Ascending aorta (tissue), 2 donors: ENCODE measurements around the gene PIP5K1B. TPM values are rescaled to one million over a fixed set of nuclear protein-coding genes. Genes with fewer than 3 reads are reported as not detected.

Source experiments
- DNase-seq, 2 donors: peaks; one replicate each; pipeline ENCODE4 v3.0.0-alpha.2; 2019; ENCODE audit warnings: low spot score in 2 of 2
- H3K27ac ChIP-seq, 2 donors: fragments of 200-600 bp; sonication (generic); one replicate each; pipeline ENCODE4 v1.5.1; 2016 to 2017; ENCODE audit warnings: mild to moderate bottlenecking in 1 of 2
- H3K27me3 ChIP-seq: fragments of 200-600 bp; sonication (generic); one replicate; pipeline ENCODE4 v1.5.1; 2017
- H3K36me3 ChIP-seq, 2 donors: fragments of 200-600 bp; sonication (generic); one replicate each; pipeline ENCODE4 v1.5.1; 2016
- H3K4me1 ChIP-seq, 2 donors: fragments of 200-600 bp; sonication (generic); one replicate each; pipeline ENCODE4 v1.5.1; 2016 to 2017; ENCODE audit warnings: mild to moderate bottlenecking in 1 of 2
- H3K4me3 ChIP-seq, 2 donors: fragments of 200-600 bp; sonication (generic); one replicate each; pipeline ENCODE4 v1.5.1; 2016 to 2017; ENCODE audit warnings: mild to moderate bottlenecking in 1 of 2
- H3K9me3 ChIP-seq, 2 donors: fragments of 200-600 bp; sonication (generic); one replicate each; pipeline ENCODE4 v1.5.1; 2016
- CTCF ChIP-seq, 3 experiments: fragments of 200-600 bp in 2 of 3; fragments of 450-650 bp in 1 of 3; sonication (generic) in 2 of 3; IDR thresholded peaks; one replicate each; pipeline ENCODE4 v1.5.1; 2016 to 2019; ENCODE audit warnings: antibody characterized with exemption in 3 of 3, mild to moderate bottlenecking in 1 of 3, moderate library complexity in 1 of 3
- intact Hi-C: fragments of 100-400 bp; cut with DNase I; formaldehyde crosslinking; loops from one replicate; pipeline ENCODE4 v1.15.1; 2023
- total RNA-seq: library from RNA; depleted of rRNA; stranded (reverse); fragments of >200 nt; gene quantifications from one replicate; pipeline ENCODE4 v1.1.0, GENCODE V29; 2016

PIP5K1B gene
- total RNA-seq, 1 donor from 2014 or later: 0.85 TPM

- no peaks in the 10 kb centered on the region for H3K9me3 ChIP-seq
- H3K4me1 ChIP-seq: peaks cover 0 to 16% of the 10 kb centered on the region in 2 donors
- no peak overlapping the region for H3K27ac ChIP-seq
- no peak for DNase-seq
- intact Hi-C loops: loop anchor here (2.0 to 5.0 kb wide), 3 partner anchors 37 to 139 kb away; partner anchors contain the start of gene PIP5K1B
- no peaks in the 10 kb centered on the region for H3K36me3 ChIP-seq
- no peaks in the 10 kb centered on the region for H3K27me3 ChIP-seq
- no peak for TF ChIP-seq CTCF (IDR thresholded peaks at IDR 0.05)
- no peak overlapping the region for H3K4me3 ChIP-seq
Measured at GRCh38 chr9:68844157-68844556, 139.1 kb downstream of the PIP5K1B start.

DNA sequence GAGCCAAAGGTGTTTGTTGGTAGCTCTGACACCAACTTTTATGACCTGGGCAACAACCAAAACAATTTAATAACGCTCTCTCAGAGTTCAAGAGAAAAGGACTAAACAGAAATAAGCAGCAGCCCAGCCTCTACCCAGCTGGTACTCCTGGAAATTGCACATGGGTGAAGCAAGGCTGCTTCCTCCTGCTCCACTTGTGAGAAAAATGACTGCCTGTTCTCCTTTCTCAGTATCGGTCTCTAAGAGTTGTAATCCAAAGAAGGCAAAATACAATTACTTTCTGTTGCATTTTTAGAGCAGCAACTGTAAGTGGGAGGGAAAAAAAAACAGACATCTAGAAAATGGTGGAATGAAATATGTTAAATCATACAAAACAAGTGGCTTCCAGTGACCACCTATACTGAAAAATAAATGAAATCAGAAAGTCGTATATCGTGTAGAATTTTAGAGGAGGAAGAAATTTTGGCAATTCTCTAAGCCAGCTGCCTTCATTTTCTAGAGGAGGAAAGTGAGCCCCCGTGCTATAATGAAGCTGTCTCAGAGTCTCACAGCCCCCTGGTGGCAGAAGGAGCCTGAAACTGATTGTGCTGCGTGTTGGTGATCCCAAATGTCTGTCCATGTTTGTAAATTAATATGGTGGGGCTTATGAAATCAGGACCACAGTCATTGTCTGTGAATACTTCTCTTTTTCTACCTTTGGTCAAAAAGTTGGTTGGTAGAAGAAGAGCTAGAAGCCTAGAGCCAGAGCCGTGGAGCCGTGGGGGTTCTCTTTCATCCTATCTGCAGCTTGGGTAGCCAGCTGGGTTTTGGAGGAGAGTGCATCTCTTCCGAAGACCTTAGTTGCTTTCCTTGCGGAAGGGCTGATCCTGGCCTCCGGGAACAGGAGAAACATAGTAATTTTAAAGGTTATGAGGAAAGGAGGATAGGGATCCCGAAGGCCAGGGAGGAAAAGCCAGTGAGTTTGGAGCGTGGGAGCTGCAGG, 139.9 kb downstream of the PIP5K1B start:
- Histone ChIP-seq H3K4me1 (peaks cover 0 to 16% of the 10 kb centered on the region in 2 donors), H3K9me3 (no peaks in the 10 kb centered on the region), H3K27ac (no peak overlapping the region), H3K4me3 (no peak overlapping the region), H3K36me3 (no peaks in the 10 kb centered on the region), H3K27me3 (no peaks in the 10 kb centered on the region)
- peak; percentile 34 to 60 (median 52) for TF ChIP-seq CTCF (IDR thresholded peaks at IDR 0.05)
- intact Hi-C loops: loop anchor here (1.0 to 5.0 kb wide), 4 partner anchors 38 to 262 kb away; partner anchors contain the start of gene PIP5K1B
- peak in 1 of 2 donors; percentile 77 for DNase-seq

GRCh38 chr9:68847765-68848164, 142.7 kb downstream of the PIP5K1B start:
- no peaks in the 10 kb centered on the region for H3K9me3 ChIP-seq
- intact Hi-C loops: no loop called here
- H3K27me3 ChIP-seq: no peaks in the 10 kb centered on the region
- no peak overlapping the region for H3K4me3 ChIP-seq
- DNase-seq: no peak
- no peak overlapping the region for H3K27ac ChIP-seq
- TF ChIP-seq CTCF (IDR thresholded peaks at IDR 0.05): no peak
- H3K36me3 ChIP-seq: no peaks in the 10 kb centered on the region
- peaks cover 0 to 6% of the 10 kb centered on the region in 2 donors for H3K4me1 ChIP-seq

DNA sequence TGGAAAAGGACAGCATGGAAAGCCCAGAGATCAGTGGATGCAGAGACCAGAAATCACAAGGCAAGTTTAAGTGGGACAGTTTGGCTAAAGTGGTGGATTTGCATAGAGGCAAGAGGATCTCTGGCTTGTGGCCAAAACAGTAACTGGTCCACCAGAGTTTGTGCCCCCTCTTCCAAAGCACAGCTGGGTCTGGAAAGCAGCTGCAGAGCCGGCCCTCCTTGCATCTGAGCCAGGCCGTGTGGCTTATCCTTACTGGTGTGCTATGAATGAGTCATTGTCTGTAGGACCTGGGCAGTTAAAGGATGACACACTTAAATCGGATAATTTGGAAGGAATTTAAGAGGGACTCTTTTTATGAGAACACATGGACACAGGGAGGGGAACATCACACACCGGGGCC, 146.6 kb downstream of the PIP5K1B start:
- H3K4me1 ChIP-seq: no peaks in the 10 kb centered on the region
- intact Hi-C loops: no loop called here
- H3K36me3 ChIP-seq: no peaks in the 10 kb centered on the region
- no peaks in the 10 kb centered on the region for H3K9me3 ChIP-seq
- H3K4me3 ChIP-seq: no peak overlapping the region
- DNase-seq: no peak
- H3K27me3 ChIP-seq: no peaks in the 10 kb centered on the region
- no peak for TF ChIP-seq CTCF (IDR thresholded peaks at IDR 0.05)
- H3K27ac ChIP-seq: no peak overlapping the region

DNA sequence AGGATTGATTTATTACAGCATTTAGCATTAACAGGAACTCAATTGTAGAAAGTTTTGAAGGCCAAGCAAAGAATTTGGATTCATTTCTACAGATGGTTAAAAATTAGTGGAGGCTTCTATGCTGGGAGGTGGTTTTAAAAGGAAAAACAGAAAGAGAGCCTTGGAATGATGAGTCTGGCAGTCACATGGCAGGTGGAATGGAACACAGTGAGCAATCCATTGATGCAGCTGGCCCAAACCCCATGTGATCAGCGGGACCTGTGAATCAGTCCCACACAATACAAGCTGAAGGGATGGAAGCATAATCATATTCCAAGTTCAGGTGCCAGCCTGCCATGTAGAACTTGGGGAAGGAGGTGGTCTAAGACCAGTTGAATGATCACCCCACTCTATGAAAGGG, 147.9 kb downstream of the PIP5K1B start:
- H3K36me3 ChIP-seq: no peaks in the 10 kb centered on the region
- no peaks in the 10 kb centered on the region for H3K9me3 ChIP-seq
- no peaks in the 10 kb centered on the region for H3K27me3 ChIP-seq
- no peak for DNase-seq
- intact Hi-C loops: no loop called here
- H3K27ac ChIP-seq: no peak overlapping the region
- no peaks in the 10 kb centered on the region for H3K4me1 ChIP-seq
- no peak for TF ChIP-seq CTCF (IDR thresholded peaks at IDR 0.05)
- H3K4me3 ChIP-seq: no peak overlapping the region
